Stimulated activated effector memory CD8-positive, alpha-beta T cell treated with anti-CD3 and anti-CD28 coated beads, Interleukin-12 subunit alpha, Interleukin-12 subunit beta, amount 100 ng/mL, for 72 hours (primary cell): ENCODE measurements around the gene NDUFB8.

Experiments
- ATAC-seq: fragments of 150-1000 bp; cut with Tn5 transposase; 2 replicates; pipeline ENCODE4 v1.10.0; 2021
- DNase-seq, 2 donors: peaks; one replicate each; pipeline ENCODE4 v3.0.0; 2021 to 2022; ENCODE audit warnings: low spot score in 2 of 2
- H3K27ac Mint-ChIP-seq: one replicate; pipeline ENCODE4 v1.8.0; 2022; ENCODE audit warnings: mild to moderate bottlenecking, mixed read lengths
- H3K36me3 Mint-ChIP-seq: one replicate; pipeline ENCODE4 v1.8.0; 2022; ENCODE audit warnings: mild to moderate bottlenecking, mixed read lengths
- H3K4me1 Mint-ChIP-seq: one replicate; pipeline ENCODE4 v1.8.0; 2022; ENCODE audit warnings: mixed read lengths
- H3K4me3 Mint-ChIP-seq: one replicate; pipeline ENCODE4 v1.8.0; 2022; ENCODE audit warnings: mild to moderate bottlenecking, mixed read lengths
- H3K9me3 Mint-ChIP-seq: one replicate; pipeline ENCODE4 v1.8.0; 2022; ENCODE audit warnings: mixed read lengths

The NDUFB8 gene

GRCh38 chr10:100477970-100478369 is 51.7 kb downstream of the NDUFB8 start:
- peaks cover 5% of the 10 kb centered on the region for H3K36me3 Mint-ChIP-seq
- H3K9me3 Mint-ChIP-seq = no peaks in the 10 kb centered on the region
- DNase-seq = no peak
- no peak for ATAC-seq
- no peak overlapping the region for H3K4me3 Mint-ChIP-seq
- no peak overlapping the region for H3K27ac Mint-ChIP-seq
- H3K4me1 Mint-ChIP-seq = peaks cover 16% of the 10 kb centered on the region
